Parathyroid adenoma (tissue), 2 donors: Measurements from ENCODE around the gene MFN1.

Source experiments
- H2AFZ ChIP-seq: fragments of 300-600 bp; sonication (generic); one replicate; pipeline ENCODE4 v1.7.0; 2017; ENCODE audit warnings: antibody characterized with exemption, mild to moderate bottlenecking
- H3K27ac ChIP-seq: fragments of 300-600 bp; sonication (generic); one replicate; pipeline ENCODE4 v1.7.0; 2017
- H3K27me3 ChIP-seq: fragments of 300-600 bp; sonication (generic); one replicate; pipeline ENCODE4 v1.7.0; 2017; ENCODE audit warnings: low read length; ENCODE audit not compliant: control insufficient read depth, insufficient read depth
- H3K36me3 ChIP-seq: fragments of 300-600 bp; sonication (generic); one replicate; pipeline ENCODE4 v1.7.0; 2017; ENCODE audit warnings: low read length; ENCODE audit not compliant: control insufficient read depth, insufficient read depth
- H3K4me1 ChIP-seq: fragments of 300-600 bp; sonication (generic); one replicate; pipeline ENCODE4 v1.7.0; 2017; ENCODE audit warnings: control low read depth
- H3K4me2 ChIP-seq: fragments of 300-600 bp; sonication (generic); one replicate; pipeline ENCODE4 v1.7.0; 2017; ENCODE audit warnings: low read length
- H3K4me3 ChIP-seq: fragments of 300-600 bp; sonication (generic); one replicate; pipeline ENCODE4 v1.7.0; 2017; ENCODE audit warnings: low read depth, low read length
- H3K79me2 ChIP-seq: fragments of 300-600 bp; sonication (generic); one replicate; pipeline ENCODE4 v1.7.0; 2017; ENCODE audit warnings: control low read depth
- H3K9ac ChIP-seq: fragments of 300-600 bp; sonication (generic); one replicate; pipeline ENCODE4 v1.7.0; 2017; ENCODE audit warnings: mild to moderate bottlenecking
- H3K9me3 ChIP-seq: fragments of 300-600 bp; sonication (generic); one replicate; pipeline ENCODE4 v1.7.0; 2017; ENCODE audit warnings: low read length; ENCODE audit not compliant: control insufficient read depth
- TF ChIP-seq, protein P1 (sequence below): fragments of 300-600 bp; sonication (generic); IDR thresholded peaks from one replicate; pipeline ENCODE4 v1.7.0; 2017; ENCODE audit warnings: antibody characterized with exemption, mild to moderate bottlenecking
- donor health status: primary hyperparathyroidism.

The MFN1 gene

DNA sequence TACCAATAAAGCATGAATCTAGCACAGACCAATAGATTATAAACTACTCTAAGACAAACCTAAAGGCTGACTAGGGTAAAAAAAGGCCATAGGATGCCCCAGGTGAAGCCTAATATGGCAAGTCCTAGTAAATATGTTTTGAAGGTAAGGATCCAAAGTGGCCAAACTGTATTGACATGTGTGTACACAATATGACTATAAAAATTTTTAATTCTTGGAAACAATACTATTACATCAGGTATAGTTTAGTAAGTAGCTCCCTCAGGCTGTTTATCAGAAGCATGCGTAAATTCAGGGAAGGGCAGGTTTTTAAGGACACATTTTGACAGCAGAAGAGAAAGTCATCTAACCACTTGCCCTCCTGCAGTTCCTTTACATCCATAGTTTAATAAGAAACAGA is 84.9 kb downstream of the MFN1 start:
- H3K27me3 ChIP-seq, result no peaks in the 10 kb centered on the region
- H3K4me1 ChIP-seq, result no peaks in the 10 kb centered on the region
- no peak overlapping the region for H3K9ac ChIP-seq
- H3K79me2 ChIP-seq, result no peaks in the 10 kb centered on the region
- no peak overlapping the region for H3K4me3 ChIP-seq
- TF ChIP-seq, protein P1, sequence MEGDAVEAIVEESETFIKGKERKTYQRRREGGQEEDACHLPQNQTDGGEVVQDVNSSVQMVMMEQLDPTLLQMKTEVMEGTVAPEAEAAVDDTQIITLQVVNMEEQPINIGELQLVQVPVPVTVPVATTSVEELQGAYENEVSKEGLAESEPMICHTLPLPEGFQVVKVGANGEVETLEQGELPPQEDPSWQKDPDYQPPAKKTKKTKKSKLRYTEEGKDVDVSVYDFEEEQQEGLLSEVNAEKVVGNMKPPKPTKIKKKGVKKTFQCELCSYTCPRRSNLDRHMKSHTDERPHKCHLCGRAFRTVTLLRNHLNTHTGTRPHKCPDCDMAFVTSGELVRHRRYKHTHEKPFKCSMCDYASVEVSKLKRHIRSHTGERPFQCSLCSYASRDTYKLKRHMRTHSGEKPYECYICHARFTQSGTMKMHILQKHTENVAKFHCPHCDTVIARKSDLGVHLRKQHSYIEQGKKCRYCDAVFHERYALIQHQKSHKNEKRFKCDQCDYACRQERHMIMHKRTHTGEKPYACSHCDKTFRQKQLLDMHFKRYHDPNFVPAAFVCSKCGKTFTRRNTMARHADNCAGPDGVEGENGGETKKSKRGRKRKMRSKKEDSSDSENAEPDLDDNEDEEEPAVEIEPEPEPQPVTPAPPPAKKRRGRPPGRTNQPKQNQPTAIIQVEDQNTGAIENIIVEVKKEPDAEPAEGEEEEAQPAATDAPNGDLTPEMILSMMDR, result no peak
- no peak overlapping the region for H3K27ac ChIP-seq
- H3K36me3 ChIP-seq, result no peaks in the 10 kb centered on the region
- H3K4me2 ChIP-seq, result no peak overlapping the region
- H2AFZ ChIP-seq, result no peak overlapping the region
- H3K9me3 ChIP-seq, result no peaks in the 10 kb centered on the region

DNA sequence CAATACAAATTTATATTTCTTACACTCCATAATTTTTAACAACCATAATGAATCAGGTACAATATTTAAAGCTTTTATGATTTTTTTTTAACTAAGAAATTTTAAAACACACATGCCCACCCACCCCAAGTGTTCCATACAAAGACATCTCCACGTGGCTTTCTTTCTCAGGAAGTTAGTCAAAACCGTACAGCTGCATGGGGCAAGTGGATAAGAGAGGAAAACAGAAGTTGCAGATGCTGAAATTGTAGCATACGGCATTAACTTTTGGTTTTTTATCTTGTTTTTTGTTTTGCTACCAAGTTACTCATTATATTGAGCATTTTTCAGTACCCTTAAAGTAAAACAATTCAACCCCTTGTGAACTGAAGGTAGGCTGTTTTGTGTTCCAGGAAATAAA is 89.0 kb downstream of the MFN1 start:
- H3K4me1 ChIP-seq, result no peaks in the 10 kb centered on the region
- H2AFZ ChIP-seq, result no peak overlapping the region
- no peak overlapping the region for H3K9ac ChIP-seq
- H3K4me2 ChIP-seq, result no peak overlapping the region
- no peaks in the 10 kb centered on the region for H3K79me2 ChIP-seq
- H3K27me3 ChIP-seq, result no peaks in the 10 kb centered on the region
- H3K4me3 ChIP-seq, result no peak overlapping the region
- no peaks in the 10 kb centered on the region for H3K36me3 ChIP-seq
- H3K27ac ChIP-seq, result no peak overlapping the region
- no peaks in the 10 kb centered on the region for H3K9me3 ChIP-seq
- TF ChIP-seq, protein P1, result no peak

- H3K4me3 ChIP-seq, result no peak overlapping the region
- H3K27me3 ChIP-seq, result no peaks in the 10 kb centered on the region
- no peak overlapping the region for H3K9ac ChIP-seq
- TF ChIP-seq, protein P1, result no peak
- H3K4me2 ChIP-seq, result no peak overlapping the region
- no peaks in the 10 kb centered on the region for H3K4me1 ChIP-seq
- H3K9me3 ChIP-seq, result no peaks in the 10 kb centered on the region
- H3K79me2 ChIP-seq, result no peaks in the 10 kb centered on the region
- no peak overlapping the region for H2AFZ ChIP-seq
- no peak overlapping the region for H3K27ac ChIP-seq
- H3K36me3 ChIP-seq, result no peaks in the 10 kb centered on the region
Measured at GRCh38 chr3:179438841-179439240, 91.3 kb downstream of the MFN1 start.
